Urothelium cell line (cell line): Measurements from ENCODE around the gene BEND6.
"Not testable (repeated sequence)": the region's sequence is repeated elsewhere in the genome, so short reads cannot be mapped to it uniquely, and the experiment has no call there.

Experiments
- DNase-seq: peaks from one replicate; pipeline ENCODE4 v3.0.0; 2011; ENCODE audit warnings: low spot score, mixed read lengths
- FAIRE-seq: peaks from 2 replicates; lab custom pipeline; 2011; peaks lifted over from hg19 to GRCh38; lab: Jason Lieb, UNC

The BEND6 gene

GRCh38 chr6:57024775-57025174 lies 69.9 kb downstream of the BEND6 start:
- FAIRE-seq (no peak), DNase-seq (no peak)

- DNase-seq (no peak), FAIRE-seq (no peak)
These were observed 71.1 kb downstream of the BEND6 start for GRCh38 chr6:57026001-57026400.

GRCh38 chr6:57027301-57027700 lies 72.4 kb downstream of the BEND6 start:
- DNase-seq (no peak), FAIRE-seq (no peak)

- FAIRE-seq: no peak
- DNase-seq: no peak
These were observed 74.3 kb downstream of the BEND6 start for GRCh38 chr6:57029213-57029612.

- FAIRE-seq (no peak), DNase-seq (no peak)
These were observed 78.3 kb downstream of the BEND6 start for GRCh38 chr6:57033228-57033627.

GRCh38 chr6:57035549-57035948 lies 80.6 kb downstream of the BEND6 start:
- FAIRE-seq: no peak
- no peak for DNase-seq

- DNase-seq (no peak), FAIRE-seq (no peak)
These were observed 84.0 kb downstream of the BEND6 start for GRCh38 chr6:57038906-57039305.

GRCh38 chr6:57040011-57040410 lies 85.1 kb downstream of the BEND6 start:
- FAIRE-seq: no peak
- no peak for DNase-seq

- FAIRE-seq, DNase-seq: not testable (repeated sequence)
These were observed 89.2 kb downstream of the BEND6 start for GRCh38 chr6:57044061-57044460.

- DNase-seq (no peak), FAIRE-seq (no peak)
These were observed 89.7 kb downstream of the BEND6 start for GRCh38 chr6:57044568-57044967.

- FAIRE-seq: peak; percentile 90
- DNase-seq: peak; percentile 94
These were observed 91.7 kb downstream of the BEND6 start, which contains the start of gene KIAA1586 for GRCh38 chr6:57046332-57047256. TSS of gene KIAA1586 (plus strand) at chr6:57046693. CDS start at chr6:57046756, 63 bp downstream.

- DNase-seq: not testable (repeated sequence)
- peak; percentile 87 for FAIRE-seq
These were observed 92.3 kb downstream of the BEND6 start for GRCh38 chr6:57047257-57047585.

GRCh38 chr6:57047859-57048258 lies 93.0 kb downstream of the BEND6 start:
- FAIRE-seq, DNase-seq: not testable (repeated sequence)

GRCh38 chr6:57048577-57048976 lies 93.7 kb downstream of the BEND6 start:
- no peak for DNase-seq
- FAIRE-seq: no peak

GRCh38 chr6:57063847-57064246 lies 108.9 kb downstream of the BEND6 start:
- FAIRE-seq: no peak

GRCh38 chr6:57064809-57065208 lies 109.9 kb downstream of the BEND6 start:
- DNase-seq (no peak), FAIRE-seq (no peak)

More at GRCh38 chr6:57063847-57064246, 108.9 kb downstream of the BEND6 start:
- no peak for DNase-seq

GRCh38 chr6:57068061-57068460 lies 113.2 kb downstream of the BEND6 start:
- FAIRE-seq: no peak

GRCh38 chr6:57069228-57069627 lies 114.3 kb downstream of the BEND6 start:
- FAIRE-seq (peak; percentile 13), DNase-seq (no peak)

More at GRCh38 chr6:57068061-57068460, 113.2 kb downstream of the BEND6 start:
- no peak for DNase-seq

- FAIRE-seq (no peak), DNase-seq (no peak)
These were observed 115.0 kb downstream of the BEND6 start for GRCh38 chr6:57069920-57070331.

- DNase-seq: no peak
- no peak for FAIRE-seq
These were observed 117.2 kb downstream of the BEND6 start for GRCh38 chr6:57072108-57072507.

GRCh38 chr6:57074383-57074782 lies 119.5 kb downstream of the BEND6 start:
- DNase-seq (no peak), FAIRE-seq (no peak)

GRCh38 chr6:57075092-57075491 lies 120.2 kb downstream of the BEND6 start:
- DNase-seq (no peak), FAIRE-seq (no peak)
